A549 treated with DMSO at 1 μM for 4 hours (cell line): Measurements from ENCODE around the gene CRTC3. TPM values are rescaled to one million over a fixed set of nuclear protein-coding genes. Genes with fewer than 3 reads are reported as not detected.

ENCODE experiments used
- total RNA-seq: library from RNA; stranded (reverse); fragments of 200-300 nt; extraction: Qiagen RNA extraction; gene quantifications from 5 replicates; pipeline ENCODE4 v1.2.3, GENCODE V29; 2022; ENCODE audit warnings: low read depth

The CRTC3 gene, protein sequence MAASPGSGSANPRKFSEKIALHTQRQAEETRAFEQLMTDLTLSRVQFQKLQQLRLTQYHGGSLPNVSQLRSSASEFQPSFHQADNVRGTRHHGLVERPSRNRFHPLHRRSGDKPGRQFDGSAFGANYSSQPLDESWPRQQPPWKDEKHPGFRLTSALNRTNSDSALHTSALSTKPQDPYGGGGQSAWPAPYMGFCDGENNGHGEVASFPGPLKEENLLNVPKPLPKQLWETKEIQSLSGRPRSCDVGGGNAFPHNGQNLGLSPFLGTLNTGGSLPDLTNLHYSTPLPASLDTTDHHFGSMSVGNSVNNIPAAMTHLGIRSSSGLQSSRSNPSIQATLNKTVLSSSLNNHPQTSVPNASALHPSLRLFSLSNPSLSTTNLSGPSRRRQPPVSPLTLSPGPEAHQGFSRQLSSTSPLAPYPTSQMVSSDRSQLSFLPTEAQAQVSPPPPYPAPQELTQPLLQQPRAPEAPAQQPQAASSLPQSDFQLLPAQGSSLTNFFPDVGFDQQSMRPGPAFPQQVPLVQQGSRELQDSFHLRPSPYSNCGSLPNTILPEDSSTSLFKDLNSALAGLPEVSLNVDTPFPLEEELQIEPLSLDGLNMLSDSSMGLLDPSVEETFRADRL
- 22.3 to 26.2 TPM (median 26.0 TPM) in 5 replicates for total RNA-seq

DNA sequence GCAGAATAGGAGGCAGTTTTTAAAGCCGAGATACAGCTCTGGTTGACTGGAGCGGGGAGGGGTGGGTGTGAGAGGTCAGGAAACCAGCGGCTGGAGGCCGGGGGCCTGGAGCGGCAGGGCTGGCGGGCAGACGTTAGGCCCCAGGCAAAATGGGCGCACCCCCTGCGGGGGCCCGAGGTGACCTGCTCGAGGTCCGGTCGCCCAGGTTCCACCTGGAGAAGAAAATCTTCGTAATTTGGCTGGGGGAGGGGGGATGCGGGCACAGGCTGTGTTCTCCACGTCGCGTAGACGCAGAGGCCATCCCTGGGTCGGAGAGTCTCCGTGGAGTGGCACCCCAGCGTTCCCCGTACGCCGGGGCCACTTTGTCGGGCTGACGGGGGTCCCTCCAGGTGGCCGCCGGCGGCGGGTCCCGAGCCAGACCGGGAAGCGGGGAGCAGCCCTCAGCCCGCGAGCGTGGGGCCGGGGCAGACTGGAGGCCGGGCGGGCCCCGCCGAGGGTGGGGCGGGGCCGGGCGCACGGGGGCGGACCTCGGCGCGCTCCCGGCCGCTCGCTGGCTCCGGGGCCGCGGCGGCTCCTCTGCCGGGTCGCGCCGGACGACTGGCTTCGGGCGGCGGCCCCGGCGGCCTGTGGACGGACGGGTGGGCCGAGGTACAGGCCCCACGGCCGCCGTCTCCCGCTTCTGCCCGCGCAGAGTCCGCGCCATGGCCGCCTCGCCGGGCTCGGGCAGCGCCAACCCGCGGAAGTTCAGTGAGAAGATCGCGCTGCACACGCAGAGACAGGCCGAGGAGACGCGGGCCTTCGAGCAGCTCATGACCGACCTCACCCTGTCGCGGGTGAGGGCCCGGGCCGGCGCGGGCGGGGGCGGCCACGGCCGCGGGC lies at the start of gene CRTC3:
Gene CRTC3 (plus strand): TSS at position 553 of the 879 bp plus-strand sequence. CDS start 149 bp downstream, at position 702.

Other genes starting within 250 kb of the CRTC3 start
- 0.83 to 1.4 TPM (median 1.0 TPM) in 5 replicates for gene ZNF774, start 177.6 kb upstream of the CRTC3 start, total RNA-seq
- gene IQGAP1, start 141.7 kb upstream of the CRTC3 start, total RNA-seq = 118 to 163 TPM (median 136 TPM) in 5 replicates
- 12.1 to 15.5 TPM (median 12.4 TPM) in 5 replicates for gene BLM, start 187.4 kb downstream of the CRTC3 start, total RNA-seq